KOPT-K1 (cell line): ENCODE data around the gene AZU1.

Experiments
- H3K27ac ChIP-seq: fragments of 200-600 bp; sonication (generic); 2 replicates; pipeline ENCODE4 v1.5.1; 2016; ENCODE audit warnings: antibody characterized with exemption, mild to moderate bottlenecking, low read depth, low read length; ENCODE audit not compliant: poor library complexity, severe bottlenecking
- H3K36me3 ChIP-seq: fragments of 200-600 bp; sonication (generic); 2 replicates; pipeline ENCODE4 v1.5.1; 2017; ENCODE audit warnings: antibody characterized with exemption, mild to moderate bottlenecking, low read length, moderate library complexity; ENCODE audit not compliant: insufficient read depth
- H3K9me3 ChIP-seq: fragments of 200-600 bp; sonication (generic); 2 replicates; pipeline ENCODE4 v1.5.1; 2017; ENCODE audit warnings: antibody characterized with exemption, low read length, mild to moderate bottlenecking; ENCODE audit not compliant: insufficient read depth, poor library complexity, severe bottlenecking

AZU1 gene

DNA sequence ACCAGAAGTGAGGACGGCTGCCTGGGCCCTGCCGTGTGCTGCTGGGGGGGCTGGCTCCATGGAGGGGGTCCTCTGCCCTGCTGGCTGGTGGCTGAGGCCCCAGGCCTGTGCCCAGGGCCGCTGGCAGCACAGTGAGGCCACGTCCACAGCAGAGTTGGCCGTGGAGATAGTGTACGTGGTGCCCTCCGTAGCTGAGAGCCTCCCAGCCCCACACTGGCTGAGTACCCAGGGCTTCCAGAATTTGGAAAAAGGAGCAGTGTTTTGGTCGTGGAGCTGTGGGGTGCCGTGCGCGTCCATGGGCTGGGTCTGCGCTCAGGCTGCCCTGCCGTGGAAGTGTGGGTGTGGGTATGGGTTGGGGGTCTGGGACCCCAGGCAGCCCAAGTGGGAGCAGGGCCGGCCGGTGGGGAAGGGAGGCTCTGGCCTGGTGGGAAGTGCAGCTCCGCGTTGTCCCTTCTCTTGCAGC is 24.5 kb upstream of the AZU1 start:
- Histone ChIP-seq H3K9me3 (no peaks in the 10 kb centered on the region), H3K36me3 (peaks cover 100% of the 10 kb centered on the region), H3K27ac (no peak overlapping the region)

GRCh38 chr19:803686-804418 is 23.8 kb upstream of the AZU1 start:
- H3K36me3 ChIP-seq: peaks cover 100% of the 10 kb centered on the region
- H3K27ac ChIP-seq: no peak overlapping the region
- no peaks in the 10 kb centered on the region for H3K9me3 ChIP-seq

GRCh38 chr19:804419-805165 is 23.0 kb upstream of the AZU1 start:
- H3K36me3 ChIP-seq: peaks cover 100% of the 10 kb centered on the region
- H3K27ac ChIP-seq: no peak overlapping the region
- H3K9me3 ChIP-seq: no peaks in the 10 kb centered on the region

DNA sequence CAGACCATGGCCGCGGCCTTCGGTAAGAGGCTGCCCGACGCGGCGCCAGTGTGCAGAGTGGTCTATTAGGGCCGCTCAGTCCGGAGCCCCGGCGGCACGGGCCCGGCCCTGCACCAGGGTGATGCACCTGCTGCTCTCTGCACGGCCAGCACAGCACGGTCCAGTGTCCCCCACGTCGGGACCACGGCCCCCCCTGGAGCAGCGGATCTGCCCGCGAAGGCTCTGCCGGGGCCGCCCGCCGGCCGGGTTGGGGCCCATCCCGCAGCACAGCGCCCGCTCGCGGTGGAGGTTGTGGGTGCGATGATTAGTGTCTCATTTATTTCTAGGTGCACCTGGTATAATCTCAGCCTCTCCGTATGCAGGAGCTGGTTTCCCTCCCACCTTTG is 22.5 kb upstream of the AZU1 start:
- H3K27ac ChIP-seq: no peak overlapping the region
- no peaks in the 10 kb centered on the region for H3K9me3 ChIP-seq
- H3K36me3 ChIP-seq: peaks cover 100% of the 10 kb centered on the region

DNA sequence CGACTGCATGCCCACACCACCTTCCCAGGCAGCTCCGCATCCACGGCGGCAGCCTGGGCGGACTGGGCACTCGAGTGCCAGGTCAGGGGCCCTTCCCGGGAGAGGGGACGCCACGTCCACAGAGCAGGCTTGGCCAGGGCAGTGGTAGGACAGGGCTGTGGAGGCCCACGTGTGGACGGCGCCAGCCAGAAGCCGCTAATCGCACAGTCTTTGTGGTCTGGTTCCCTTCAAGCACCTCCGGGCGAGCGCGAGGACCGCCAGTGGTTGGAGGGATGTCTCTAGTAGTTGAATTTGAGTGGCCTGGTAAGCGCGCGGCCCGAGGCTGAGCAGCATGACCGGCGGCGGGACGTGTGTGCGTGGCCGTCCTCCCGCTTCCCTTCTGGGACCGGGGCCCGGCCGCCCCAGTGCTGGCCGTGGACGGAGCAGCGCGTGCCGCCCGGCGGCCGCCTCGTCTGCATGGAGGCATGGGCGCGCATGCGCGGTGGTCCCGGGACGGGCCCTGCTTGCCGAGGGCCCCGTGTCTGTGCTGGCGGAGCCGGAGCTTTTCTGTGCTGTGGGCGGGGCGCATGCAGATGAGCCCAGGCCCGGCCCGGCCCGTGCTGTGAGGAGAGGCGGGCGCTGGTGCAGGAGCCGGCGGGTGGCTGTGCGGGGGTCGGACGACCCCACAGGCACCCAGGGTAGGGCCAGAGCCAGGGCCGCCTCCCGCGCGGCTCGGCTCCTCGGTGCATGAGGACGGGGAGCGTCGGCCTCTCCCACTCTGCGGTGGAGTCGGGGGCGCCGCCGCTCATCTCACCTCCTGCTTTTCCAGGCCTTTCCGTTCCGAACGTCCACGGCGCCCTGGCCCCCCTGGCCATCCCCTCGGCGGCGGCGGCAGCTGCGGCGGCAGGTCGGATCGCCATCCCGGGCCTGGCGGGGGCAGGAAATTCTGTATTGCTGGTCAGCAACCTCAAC is 21.8 kb upstream of the AZU1 start:
- H3K9me3 ChIP-seq: no peaks in the 10 kb centered on the region
- no peak overlapping the region for H3K27ac ChIP-seq
- peaks cover 100% of the 10 kb centered on the region for H3K36me3 ChIP-seq

DNA sequence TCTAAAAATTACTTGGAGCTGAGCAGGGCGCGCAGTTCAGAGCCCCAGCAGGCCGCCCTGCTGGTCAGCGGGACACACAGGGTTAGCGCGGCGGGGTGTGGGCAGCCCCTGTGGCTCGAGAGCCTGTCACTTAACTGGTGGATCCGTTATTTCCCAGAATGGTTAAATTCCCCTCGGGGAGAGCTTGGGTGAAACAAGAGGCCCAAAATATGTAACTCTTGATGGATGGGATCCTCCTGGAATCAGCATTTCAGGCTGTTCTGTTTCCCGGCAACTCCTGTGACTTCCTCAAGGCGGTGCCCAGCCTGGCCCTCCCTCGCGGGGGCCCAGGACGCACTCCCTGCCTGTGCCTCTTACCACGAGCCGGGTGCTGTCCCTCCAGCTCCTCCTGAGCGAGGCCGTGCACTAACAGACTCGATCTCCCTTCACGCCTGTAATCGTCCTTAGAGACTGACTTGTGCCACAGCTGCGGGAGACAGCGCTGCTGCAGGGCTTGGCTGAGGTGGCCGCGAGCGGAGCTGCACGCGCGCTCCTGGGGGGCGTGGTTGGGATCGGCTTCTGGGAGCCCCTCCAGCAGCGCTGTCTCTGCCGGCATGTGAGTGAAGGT is 20.7 kb upstream of the AZU1 start:
- H3K36me3 ChIP-seq: peaks cover 100% of the 10 kb centered on the region
- H3K27ac ChIP-seq: no peak overlapping the region
- no peaks in the 10 kb centered on the region for H3K9me3 ChIP-seq

DNA sequence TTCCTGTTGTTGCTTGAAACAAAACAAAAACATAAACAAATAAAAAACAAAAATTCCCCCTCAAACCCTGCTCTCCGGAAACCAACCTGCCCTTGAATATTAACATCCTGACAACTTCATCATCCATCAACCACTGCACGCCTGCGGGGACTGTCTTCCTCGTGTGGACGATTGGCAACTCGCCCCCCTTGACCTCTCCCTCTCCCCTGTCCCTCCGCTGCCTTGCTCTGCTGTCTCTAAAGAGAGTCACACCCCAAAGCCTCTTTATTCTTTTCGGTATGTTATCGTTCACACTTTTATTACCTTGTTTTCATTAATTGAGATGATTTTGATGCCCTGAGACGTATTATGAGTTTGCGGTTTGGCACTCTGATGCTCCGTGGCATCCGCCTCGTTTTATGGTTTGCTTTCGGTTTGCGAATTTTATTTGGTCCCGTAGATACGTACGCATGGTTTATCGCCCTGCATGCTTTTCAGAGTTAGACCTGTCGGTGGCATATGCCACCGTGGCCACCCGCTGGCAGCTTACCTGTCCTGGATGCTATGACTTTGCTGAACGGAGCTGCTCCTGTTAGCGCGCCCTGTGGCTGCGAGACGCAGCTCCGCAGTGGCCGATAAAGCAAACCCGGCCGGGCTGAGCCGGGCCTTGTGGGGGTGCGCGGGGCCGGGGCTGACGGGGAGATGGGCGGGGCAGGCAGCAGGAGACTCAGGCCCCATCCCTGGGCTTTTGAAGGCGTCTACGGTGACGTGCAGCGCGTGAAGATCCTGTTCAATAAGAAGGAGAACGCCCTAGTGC is 19.8 kb upstream of the AZU1 start:
- no peaks in the 10 kb centered on the region for H3K9me3 ChIP-seq
- no peak overlapping the region for H3K27ac ChIP-seq
- peaks cover 95% of the 10 kb centered on the region for H3K36me3 ChIP-seq

GRCh38 chr19:808423-808775 is 19.2 kb upstream of the AZU1 start:
- Histone ChIP-seq H3K36me3 (peaks cover 93% of the 10 kb centered on the region), H3K27ac (no peak overlapping the region), H3K9me3 (no peaks in the 10 kb centered on the region)

- Histone ChIP-seq H3K36me3 (peaks cover 90% of the 10 kb centered on the region), H3K9me3 (no peaks in the 10 kb centered on the region), H3K27ac (no peak overlapping the region)
These were observed 17.4 kb upstream of the AZU1 start for GRCh38 chr19:810077-810855.

- no peaks in the 10 kb centered on the region for H3K9me3 ChIP-seq
- H3K36me3 ChIP-seq: peaks cover 87% of the 10 kb centered on the region
- no peak overlapping the region for H3K27ac ChIP-seq
These were observed 16.7 kb upstream of the AZU1 start for GRCh38 chr19:810883-811489.

GRCh38 chr19:811506-812048 is 16.1 kb upstream of the AZU1 start:
- Histone ChIP-seq H3K27ac (no peak overlapping the region), H3K9me3 (no peaks in the 10 kb centered on the region), H3K36me3 (peaks cover 87% of the 10 kb centered on the region)

GRCh38 chr19:812049-812746 is 15.4 kb upstream of the AZU1 start:
- Histone ChIP-seq H3K36me3 (peaks cover 82% of the 10 kb centered on the region), H3K27ac (no peak overlapping the region), H3K9me3 (no peaks in the 10 kb centered on the region)
